ENCODE measurements around the gene DGKG. TPM values are rescaled to one million over a fixed set of nuclear protein-coding genes. Genes with fewer than 3 reads are reported as not detected.
A peak's percentile ranks its signal among the peaks of the same experiment; 100 is the strongest.

Gene DGKG
- total RNA-seq, 3 donors from 2014 or later, result 0.59 to 2.3 (median 2.1) TPM

GRCh38 chr3:186247821-186248814 lies 113.9 kb downstream of the DGKG start:
- intact Hi-C loops (cut with DNase I; ENCODE audit: low total_unique reads), result no loop called here
- H3K27ac ChIP-seq, result no peak overlapping the region
- H3K9me3 ChIP-seq, result no peaks in the 10 kb centered on the region
- no peaks in the 10 kb centered on the region for H3K36me3 ChIP-seq
- H3K27me3 ChIP-seq, result no peaks in the 10 kb centered on the region
- H3K4me3 ChIP-seq, result no peak overlapping the region
- no peak for TF ChIP-seq CTCF (IDR thresholded peaks at IDR 0.05)
- TF ChIP-seq POLR2AphosphoS5 (IDR thresholded peaks at IDR 0.05), result no peak
- no peak for TF ChIP-seq POLR2A (IDR thresholded peaks at IDR 0.05)
- DNase-seq (ENCODE audit: low spot score in 2 of 2), result no peak
- no peaks in the 10 kb centered on the region for H3K4me1 ChIP-seq

- Histone ChIP-seq H3K36me3 (no peaks in the 10 kb centered on the region), H3K27me3 (no peaks in the 10 kb centered on the region), H3K27ac (no peak overlapping the region), H3K4me1 (no peaks in the 10 kb centered on the region), H3K9me3 (no peaks in the 10 kb centered on the region), H3K4me3 (no peak overlapping the region)
- DNase-seq (ENCODE audit: low spot score in 2 of 2), result no peak
- no peak for TF ChIP-seq CTCF (IDR thresholded peaks at IDR 0.05)
- no peak for TF ChIP-seq POLR2A (IDR thresholded peaks at IDR 0.05)
- no peak for TF ChIP-seq POLR2AphosphoS5 (IDR thresholded peaks at IDR 0.05)
- intact Hi-C loops (cut with DNase I; ENCODE audit: low total_unique reads), result no loop called here
Measured at GRCh38 chr3:186246941-186247340, 115.1 kb downstream of the DGKG start.

GRCh38 chr3:186244016-186244415 lies 118.0 kb downstream of the DGKG start:
- Histone ChIP-seq H3K4me3 (no peak overlapping the region), H3K4me1 (no peaks in the 10 kb centered on the region), H3K36me3 (no peaks in the 10 kb centered on the region), H3K9me3 (no peaks in the 10 kb centered on the region), H3K27ac (no peak overlapping the region), H3K27me3 (no peaks in the 10 kb centered on the region)
- intact Hi-C loops (cut with DNase I; ENCODE audit: low total_unique reads), result no loop called here
- no peak for TF ChIP-seq CTCF (IDR thresholded peaks at IDR 0.05)
- TF ChIP-seq POLR2A (IDR thresholded peaks at IDR 0.05), result no peak
- TF ChIP-seq POLR2AphosphoS5 (IDR thresholded peaks at IDR 0.05), result no peak
- DNase-seq (ENCODE audit: low spot score in 2 of 2), result no peak

GRCh38 chr3:186241910-186242821 lies 119.9 kb downstream of the DGKG start:
- TF ChIP-seq CTCF (IDR thresholded peaks at IDR 0.05), result no peak
- no peak for TF ChIP-seq POLR2A (IDR thresholded peaks at IDR 0.05)
- no peak for TF ChIP-seq POLR2AphosphoS5 (IDR thresholded peaks at IDR 0.05)
- no peaks in the 10 kb centered on the region for H3K36me3 ChIP-seq
- H3K27me3 ChIP-seq, result no peaks in the 10 kb centered on the region
- intact Hi-C loops (cut with DNase I; ENCODE audit: low total_unique reads), result no loop called here
- peak overlapping the region; percentile 19 to 54 (median 32) for H3K4me3 ChIP-seq
- DNase-seq (ENCODE audit: low spot score in 2 of 2), result peak in 1 of 2 donors; percentile 61
- H3K9me3 ChIP-seq, result no peaks in the 10 kb centered on the region
- H3K4me1 ChIP-seq, result no peaks in the 10 kb centered on the region
- peak overlapping the region; percentile 31 to 53 for H3K27ac ChIP-seq

Measured in breast epithelium (tissue), 4 donors.